Natural killer cell treated with Interleukin-12 subunit alpha and Interleukin-12 subunit beta and Interleukin-15 and Interleukin-18, amount 100 ng/mL, for 72 hours (primary cell): ENCODE results near the gene RP2. TPM values are rescaled to one million over a fixed set of nuclear protein-coding genes. Genes with fewer than 3 reads are reported as not detected.
A peak's percentile ranks its signal among the peaks of the same experiment; 100 is the strongest.

Experiments
- ATAC-seq, 2 donors: fragments of 150-1000 bp; cut with Tn5 transposase in 1 of 2; sonication (Bioruptor Pico), chemical (Tn5 transposase) in 1 of 2; 2 replicates each; pipeline ENCODE4 v1.10.0; 2021
- DNase-seq: peaks from one replicate; pipeline ENCODE4 v3.0.0; 2022; ENCODE audit warnings: low spot score
- H3K27ac Mint-ChIP-seq, 2 donors: 1 replicate in 1 of 2; 2 replicates in 1 of 2; pipeline ENCODE4 v1.8.0; 2022; ENCODE audit warnings: mixed read lengths in 2 of 2, mild to moderate bottlenecking in 1 of 2, moderate library complexity in 1 of 2
- H3K27me3 Mint-ChIP-seq, 2 donors: 1 replicate in 1 of 2; 2 replicates in 1 of 2; pipeline ENCODE4 v1.8.0; 2022; ENCODE audit warnings: mixed read lengths in 2 of 2
- H3K36me3 Mint-ChIP-seq: one replicate; pipeline ENCODE4 v1.8.0; 2022; ENCODE audit warnings: mixed read lengths
- H3K4me1 Mint-ChIP-seq, 2 donors: 1 replicate in 1 of 2; 2 replicates in 1 of 2; pipeline ENCODE4 v1.8.0; 2022; ENCODE audit warnings: low read depth in 2 of 2, mixed read lengths in 2 of 2, mild to moderate bottlenecking in 1 of 2
- H3K4me3 Mint-ChIP-seq: one replicate; pipeline ENCODE4 v1.8.0; 2022; ENCODE audit warnings: mixed read lengths
- H3K9me3 Mint-ChIP-seq: 2 replicates; pipeline ENCODE4 v1.8.0; 2022; ENCODE audit warnings: mixed read lengths
- total RNA-seq, 2 donors: library from RNA; stranded (reverse); gene quantifications; one replicate each; pipeline ENCODE4 v1.2.3, GENCODE V29; 2022

RP2 gene
- total RNA-seq, 2 donors from 2014 or later: 5.0 to 10.7 TPM

DNA sequence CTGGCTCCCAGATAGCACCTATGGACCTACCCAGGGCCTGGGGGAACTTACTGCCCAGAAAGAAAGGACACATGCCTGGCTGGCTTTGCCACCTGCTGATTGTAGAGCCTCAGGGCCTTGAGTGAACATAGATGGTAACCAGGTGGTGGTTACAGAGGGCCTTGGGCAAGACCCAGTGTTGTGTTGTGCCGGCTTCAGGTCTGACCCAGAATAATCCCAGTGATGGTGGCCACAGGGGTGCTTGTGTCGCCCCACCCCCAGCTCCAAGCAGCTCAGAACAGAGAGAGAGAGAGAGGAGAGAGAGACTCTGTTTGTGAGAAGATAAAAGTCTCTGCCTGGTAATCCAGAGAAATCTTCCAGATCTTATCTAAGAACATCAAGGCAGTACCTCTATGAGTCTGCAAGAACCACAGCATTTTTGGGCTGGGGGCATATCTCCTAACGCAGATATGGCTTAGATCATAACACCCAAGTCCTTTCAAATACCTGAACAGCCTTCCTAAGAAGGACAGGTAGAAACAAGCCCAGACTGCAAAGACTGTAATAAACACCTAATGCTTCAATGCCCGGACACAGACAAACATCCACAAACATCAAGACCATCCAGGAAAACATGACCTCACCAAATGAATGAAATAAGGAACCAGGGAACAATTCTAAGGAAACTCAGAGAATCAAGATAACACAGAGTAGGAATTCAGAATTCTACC is 16.3 kb upstream of the RP2 start:
- Mint-ChIP-seq H3K27ac (no peak overlapping the region), H3K36me3 (no peaks in the 10 kb centered on the region), H3K27me3 (peaks cover 0 to 11% of the 10 kb centered on the region in 2 donors), H3K9me3 (no peaks in the 10 kb centered on the region), H3K4me3 (no peak overlapping the region), H3K4me1 (no peaks in the 10 kb centered on the region)
- ATAC-seq (peak in 1 of 2 donors; percentile 6), DNase-seq (no peak)

DNA sequence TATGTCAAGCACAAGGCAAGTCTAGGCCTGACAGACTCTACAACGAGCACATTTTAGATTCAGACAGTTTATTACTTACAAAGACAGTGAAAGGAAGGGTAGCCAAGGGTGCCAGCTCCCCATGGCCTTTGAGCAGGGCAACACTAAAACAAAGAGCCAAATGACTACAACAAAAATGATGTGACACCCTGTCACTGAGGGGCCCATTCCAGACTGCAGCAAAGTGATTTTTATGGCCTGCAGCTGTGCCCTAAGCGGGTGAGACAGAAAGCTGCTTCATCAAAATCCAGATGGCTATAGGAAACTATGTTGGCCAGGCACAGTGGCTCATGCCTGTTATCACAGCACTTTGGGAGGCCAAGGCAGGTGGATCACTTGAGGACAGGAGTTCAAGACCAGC is 13.4 kb upstream of the RP2 start:
- H3K4me3 Mint-ChIP-seq: no peak overlapping the region
- ATAC-seq: no peak
- H3K27me3 Mint-ChIP-seq: peaks cover 0 to 18% of the 10 kb centered on the region in 2 donors
- H3K4me1 Mint-ChIP-seq: no peaks in the 10 kb centered on the region
- no peak for DNase-seq
- H3K36me3 Mint-ChIP-seq: no peaks in the 10 kb centered on the region
- no peaks in the 10 kb centered on the region for H3K9me3 Mint-ChIP-seq
- no peak overlapping the region for H3K27ac Mint-ChIP-seq

GRCh38 chrX:46831765-46832327 is 5.0 kb upstream of the RP2 start:
- Mint-ChIP-seq H3K4me1 (peaks cover 4 to 6% of the 10 kb centered on the region in 2 donors), H3K27ac (no peak overlapping the region), H3K4me3 (no peak overlapping the region), H3K9me3 (no peaks in the 10 kb centered on the region), H3K27me3 (peaks cover 0 to 18% of the 10 kb centered on the region in 2 donors), H3K36me3 (no peaks in the 10 kb centered on the region)
- DNase-seq: no peak
- no peak for ATAC-seq

GRCh38 chrX:46837558-46838485 is 979 bp downstream of the RP2 start:
- Mint-ChIP-seq H3K4me1 (peaks cover 4 to 6% of the 10 kb centered on the region in 2 donors), H3K27me3 (peaks cover 0 to 6% of the 10 kb centered on the region in 2 donors), H3K9me3 (no peaks in the 10 kb centered on the region), H3K27ac (peak overlapping the region; percentile 85 to 97), H3K36me3 (no peaks in the 10 kb centered on the region), H3K4me3 (peak overlapping the region; percentile 97)
- peak in 1 of 2 donors; percentile 32 for ATAC-seq
- no peak for DNase-seq

GRCh38 chrX:46838486-46838870 is 1.6 kb downstream of the RP2 start:
- DNase-seq (no peak), ATAC-seq (no peak)
- Mint-ChIP-seq H3K27me3 (peaks cover 0 to 4% of the 10 kb centered on the region in 2 donors), H3K9me3 (no peaks in the 10 kb centered on the region), H3K27ac (peak overlapping the region; percentile 85 to 97), H3K36me3 (no peaks in the 10 kb centered on the region), H3K4me1 (peaks cover 4 to 6% of the 10 kb centered on the region in 2 donors), H3K4me3 (peak overlapping the region; percentile 97)

GRCh38 chrX:46838974-46839480 is 2.2 kb downstream of the RP2 start:
- H3K27ac Mint-ChIP-seq: no peak overlapping the region
- peak overlapping the region; percentile 97 for H3K4me3 Mint-ChIP-seq
- H3K9me3 Mint-ChIP-seq: no peaks in the 10 kb centered on the region
- H3K27me3 Mint-ChIP-seq: peaks cover 0 to 2% of the 10 kb centered on the region in 2 donors
- DNase-seq: no peak
- no peaks in the 10 kb centered on the region for H3K36me3 Mint-ChIP-seq
- no peak for ATAC-seq
- H3K4me1 Mint-ChIP-seq: peaks cover 4 to 6% of the 10 kb centered on the region in 2 donors

DNA sequence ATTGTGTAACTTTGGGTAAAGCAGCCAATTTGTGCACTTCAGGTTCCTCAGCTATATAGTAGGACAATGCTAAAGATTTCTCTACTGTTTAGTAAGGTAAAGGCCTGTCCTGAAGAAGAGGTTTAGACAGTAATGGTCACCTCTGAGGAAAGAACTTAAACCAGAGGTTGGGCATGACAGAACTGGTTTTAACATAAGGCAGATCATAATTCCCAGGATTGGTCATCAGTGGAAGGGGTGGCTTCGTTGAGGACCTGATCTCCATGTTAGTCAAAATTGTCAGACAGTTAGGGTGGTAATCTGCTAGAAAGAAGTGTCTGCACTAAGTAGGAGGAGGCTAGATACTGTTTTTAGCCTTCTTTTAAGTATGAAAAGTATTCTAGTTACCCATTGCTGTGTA is 4.1 kb downstream of the RP2 start:
- DNase-seq (no peak), ATAC-seq (no peak)
- H3K9me3 Mint-ChIP-seq: no peaks in the 10 kb centered on the region
- peaks cover 0 to 2% of the 10 kb centered on the region in 2 donors for H3K27me3 Mint-ChIP-seq
- H3K36me3 Mint-ChIP-seq: no peaks in the 10 kb centered on the region
- peaks cover 5 to 9% of the 10 kb centered on the region in 2 donors for H3K4me1 Mint-ChIP-seq
- no peak overlapping the region for H3K27ac Mint-ChIP-seq
- no peak overlapping the region for H3K4me3 Mint-ChIP-seq

DNA sequence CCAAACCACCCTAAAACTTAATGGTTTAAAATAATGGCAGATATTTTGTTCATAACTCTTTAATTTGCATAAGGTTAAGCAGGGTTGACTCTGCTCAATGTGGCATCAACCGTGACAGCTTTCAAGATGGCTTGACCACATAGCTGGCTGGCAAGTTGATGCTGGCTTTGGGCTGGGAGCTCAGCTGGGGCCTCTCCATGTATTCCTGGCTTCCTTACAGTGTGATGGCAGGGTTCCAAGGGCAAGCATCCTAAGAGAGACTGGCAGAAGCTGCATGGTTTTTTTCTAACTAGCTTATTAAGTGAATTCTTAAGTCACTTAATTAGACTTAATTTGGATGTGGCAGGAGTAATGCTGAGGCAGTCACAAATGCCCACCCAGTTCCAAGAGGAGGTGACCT is 4.5 kb downstream of the RP2 start:
- Mint-ChIP-seq H3K36me3 (no peaks in the 10 kb centered on the region), H3K27ac (no peak overlapping the region), H3K4me1 (peaks cover under 1 to 5% of the 10 kb centered on the region in 2 donors), H3K9me3 (no peaks in the 10 kb centered on the region), H3K27me3 (no peaks in the 10 kb centered on the region), H3K4me3 (no peak overlapping the region)
- ATAC-seq: no peak
- no peak for DNase-seq

DNA sequence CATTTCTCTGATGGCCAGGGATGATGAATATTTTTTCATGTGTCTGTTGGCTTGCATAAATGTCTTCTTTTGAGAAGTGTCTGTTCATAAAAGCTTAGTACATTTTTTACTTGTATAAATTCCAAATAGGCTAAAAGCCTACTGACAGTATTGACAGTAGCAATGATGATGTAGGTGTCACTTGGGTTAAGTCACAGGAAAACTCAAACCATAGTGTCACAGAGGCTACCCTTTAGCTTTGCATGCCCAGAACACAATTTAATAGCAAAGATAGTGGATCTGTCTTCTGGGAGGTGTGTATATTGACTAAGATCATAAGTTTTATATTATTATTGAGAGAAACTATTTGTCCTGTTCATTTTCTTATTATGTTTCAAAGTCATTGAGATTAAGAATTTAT is 8.1 kb downstream of the RP2 start:
- no peak overlapping the region for H3K27ac Mint-ChIP-seq
- peaks cover under 1 to 4% of the 10 kb centered on the region in 2 donors for H3K4me1 Mint-ChIP-seq
- H3K4me3 Mint-ChIP-seq: no peak overlapping the region
- H3K36me3 Mint-ChIP-seq: no peaks in the 10 kb centered on the region
- H3K27me3 Mint-ChIP-seq: no peaks in the 10 kb centered on the region
- H3K9me3 Mint-ChIP-seq: no peaks in the 10 kb centered on the region
- DNase-seq: no peak
- no peak for ATAC-seq

GRCh38 chrX:46849933-46850332 is 13.1 kb downstream of the RP2 start:
- Mint-ChIP-seq H3K9me3 (no peaks in the 10 kb centered on the region), H3K36me3 (peaks cover 5% of the 10 kb centered on the region), H3K27me3 (no peaks in the 10 kb centered on the region), H3K4me3 (no peak overlapping the region), H3K27ac (no peak overlapping the region), H3K4me1 (peaks cover 8% of the 10 kb centered on the region in 2 donors)
- ATAC-seq (no peak), DNase-seq (no peak)

GRCh38 chrX:46850771-46851170 is 13.9 kb downstream of the RP2 start:
- H3K27me3 Mint-ChIP-seq: no peaks in the 10 kb centered on the region
- ATAC-seq: no peak
- peaks cover 8% of the 10 kb centered on the region in 2 donors for H3K4me1 Mint-ChIP-seq
- H3K27ac Mint-ChIP-seq: no peak overlapping the region
- peaks cover 5% of the 10 kb centered on the region for H3K36me3 Mint-ChIP-seq
- H3K4me3 Mint-ChIP-seq: no peak overlapping the region
- no peaks in the 10 kb centered on the region for H3K9me3 Mint-ChIP-seq
- no peak for DNase-seq

DNA sequence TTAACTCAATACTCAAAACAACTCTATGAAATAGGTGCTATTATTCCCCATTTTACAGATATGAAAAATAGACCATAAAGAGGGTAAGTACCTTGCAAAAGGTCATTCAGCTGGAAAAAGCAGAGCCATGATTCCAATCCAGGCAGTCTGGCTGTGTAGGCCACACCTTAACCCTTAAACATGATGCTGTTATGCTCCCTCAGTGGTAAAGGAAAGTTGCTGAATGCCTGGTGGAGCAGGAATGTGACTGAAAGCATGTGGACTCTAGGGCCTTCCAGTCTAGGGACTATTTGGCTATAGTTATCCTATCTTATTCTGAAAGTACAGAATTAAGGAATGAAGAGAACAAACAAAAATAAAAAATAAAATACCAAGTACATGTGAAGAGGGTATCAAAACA is 19.6 kb downstream of the RP2 start:
- no peak overlapping the region for H3K27ac Mint-ChIP-seq
- no peak overlapping the region for H3K4me3 Mint-ChIP-seq
- H3K4me1 Mint-ChIP-seq: no peaks in the 10 kb centered on the region
- ATAC-seq: no peak
- DNase-seq: no peak
- H3K36me3 Mint-ChIP-seq: peaks cover 5% of the 10 kb centered on the region
- no peaks in the 10 kb centered on the region for H3K27me3 Mint-ChIP-seq
- H3K9me3 Mint-ChIP-seq: no peaks in the 10 kb centered on the region

DNA sequence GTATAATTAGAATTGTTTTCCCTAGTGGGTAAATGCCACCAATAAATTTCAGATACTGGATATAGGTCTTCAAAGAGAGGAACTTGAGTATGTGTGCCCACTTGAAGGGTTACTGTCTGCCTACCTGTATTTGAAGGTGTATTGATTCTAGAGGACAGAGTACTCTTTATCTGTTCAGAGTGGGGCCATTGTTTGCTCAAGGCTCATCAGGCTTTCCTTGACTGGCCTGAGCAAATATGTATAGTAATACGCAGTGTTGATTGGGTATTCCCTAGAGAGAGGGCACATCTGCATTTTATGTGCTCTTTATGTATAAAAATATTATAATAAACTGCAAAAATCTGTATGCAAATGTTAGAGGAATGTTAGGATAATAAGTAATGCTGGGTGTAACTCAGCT is 23.7 kb downstream of the RP2 start:
- ATAC-seq (no peak), DNase-seq (no peak)
- no peaks in the 10 kb centered on the region for H3K9me3 Mint-ChIP-seq
- H3K4me3 Mint-ChIP-seq: no peak overlapping the region
- H3K27ac Mint-ChIP-seq: no peak overlapping the region
- no peaks in the 10 kb centered on the region for H3K36me3 Mint-ChIP-seq
- no peaks in the 10 kb centered on the region for H3K27me3 Mint-ChIP-seq
- H3K4me1 Mint-ChIP-seq: no peaks in the 10 kb centered on the region

GRCh38 chrX:46863072-46863471 is 26.2 kb downstream of the RP2 start:
- Mint-ChIP-seq H3K27me3 (no peaks in the 10 kb centered on the region), H3K4me3 (no peak overlapping the region), H3K9me3 (no peaks in the 10 kb centered on the region), H3K4me1 (no peaks in the 10 kb centered on the region), H3K27ac (no peak overlapping the region), H3K36me3 (no peaks in the 10 kb centered on the region)
- no peak for ATAC-seq
- DNase-seq: no peak
